HEK293 (cell line): ENCODE results near the gene ITGB1.

Source experiments
- CTCF ChIA-PET: fragments of 350-600 bp; formaldehyde crosslinking; extraction: SDS; loops from one replicate; lab custom pipeline; 2021; ENCODE audit warnings: antibody characterized with exemption; lab: Yijun Ruan, JAX
- POLR2A ChIA-PET: fragments of 300-600 bp; formaldehyde crosslinking; extraction: SDS; loops from one replicate; lab custom pipeline; 2020; ENCODE audit warnings: antibody characterized with exemption, inconsistent platforms; lab: Yijun Ruan, JAX
- H3K27ac ChIP-seq: fragments of 200-500 bp; sonication (Bioruptor generic); 2 replicates; pipeline ENCODE4 v1.5.1; 2014; ENCODE audit warnings: low read depth, low read length, control low read depth, inconsistent platforms; ENCODE audit errors: extremely low read depth
- H3K36me3 ChIP-seq, 2 experiments: fragments of 200-500 bp in 1 of 2; sonication (Bioruptor generic) in 1 of 2; 1 replicate in 1 of 2; 2 replicates in 1 of 2; pipeline ENCODE4 v1.5.1; 2014 to 2017; ENCODE audit warnings: inconsistent platforms in 2 of 2, low read length in 2 of 2; ENCODE audit not compliant: control insufficient read depth in 2 of 2, insufficient read depth in 1 of 2
- H3K4me1 ChIP-seq: fragments of 200-500 bp; sonication (Bioruptor generic); 2 replicates; pipeline ENCODE4 v1.5.1; 2014; ENCODE audit warnings: mild to moderate bottlenecking, low read length, inconsistent platforms; ENCODE audit not compliant: control insufficient read depth, insufficient read depth
- H3K4me3 ChIP-seq: 2 replicates; pipeline ENCODE4 v1.5.1; 2011; ENCODE audit warnings: low read depth, mild to moderate bottlenecking, control low read depth, low read length, moderate library complexity
- H3K9me3 ChIP-seq: fragments of 200-500 bp; sonication (Bioruptor generic); 2 replicates; pipeline ENCODE4 v1.5.1; 2014; ENCODE audit warnings: low read depth, low read length, inconsistent platforms; ENCODE audit not compliant: control insufficient read depth, insufficient read depth
- BCL11A ChIP-seq: fragments of 450-650 bp; formaldehyde crosslinking; IDR thresholded peaks from 2 replicates; pipeline ENCODE4 v1.5.1; 2016; ENCODE audit warnings: low read depth, missing biosample characterization, missing genetic modification characterization
- ELK4 ChIP-seq: IDR thresholded peaks from 2 replicates; pipeline ENCODE4 v1.6.1; 2011; ENCODE audit warnings: mild to moderate bottlenecking, low read depth, low read length, borderline replicate concordance
- GLI2 ChIP-seq: fragments of 450-650 bp; formaldehyde crosslinking; IDR thresholded peaks from 2 replicates; pipeline ENCODE4; 2017; ENCODE audit warnings: missing biosample characterization, missing genetic modification characterization, low read depth, borderline replicate concordance
- INSM2 ChIP-seq: fragments of 450-650 bp; formaldehyde crosslinking; IDR thresholded peaks from 2 replicates; pipeline ENCODE4 v1.5.1; 2016; ENCODE audit warnings: missing biosample characterization, missing genetic modification characterization
- KLF10 ChIP-seq: fragments of 450-650 bp; IDR thresholded peaks from 2 replicates; pipeline ENCODE4 v1.5.1; 2018; ENCODE audit warnings: missing biosample characterization, mild to moderate bottlenecking, missing genetic modification characterization
- KLF16 ChIP-seq: fragments of 450-650 bp; formaldehyde crosslinking; IDR thresholded peaks from 2 replicates; pipeline ENCODE4 v1.5.1; 2017; ENCODE audit warnings: missing biosample characterization, missing genetic modification characterization
- MZF1 ChIP-seq: fragments of 450-650 bp; formaldehyde crosslinking; IDR thresholded peaks from 2 replicates; pipeline ENCODE4 v1.5.1; 2017; ENCODE audit warnings: missing biosample characterization, missing genetic modification characterization, borderline replicate concordance
- PRDM6 ChIP-seq: fragments of 450-650 bp; formaldehyde crosslinking; IDR thresholded peaks from 2 replicates; pipeline ENCODE4 v1.5.1; 2017; ENCODE audit warnings: missing biosample characterization, missing genetic modification characterization
- SCRT2 ChIP-seq: fragments of 450-650 bp; formaldehyde crosslinking; IDR thresholded peaks from 2 replicates; pipeline ENCODE4 v1.5.1; 2016; ENCODE audit warnings: missing biosample characterization, missing genetic modification characterization
- TCF7L2 ChIP-seq: IDR thresholded peaks from 2 replicates; pipeline ENCODE4 v1.6.1; 2011; ENCODE audit warnings: low read depth, mild to moderate bottlenecking, inconsistent platforms, low read length, moderate library complexity, borderline replicate concordance
- WT1 ChIP-seq: fragments of 450-650 bp; formaldehyde crosslinking; IDR thresholded peaks from 2 replicates; pipeline ENCODE4 v1.5.1; 2016; ENCODE audit warnings: missing biosample characterization, missing genetic modification characterization
- ZBTB17 ChIP-seq: fragments of 450-650 bp; formaldehyde crosslinking; IDR thresholded peaks from 2 replicates; pipeline ENCODE4 v1.5.1; 2016; ENCODE audit warnings: missing biosample characterization, missing genetic modification characterization
- ZFP69B ChIP-seq: fragments of 450-650 bp; formaldehyde crosslinking; IDR thresholded peaks from 2 replicates; pipeline ENCODE4 v1.5.1; 2016; ENCODE audit warnings: missing biosample characterization, missing genetic modification characterization
- ZIC2 ChIP-seq: fragments of 450-650 bp; formaldehyde crosslinking; IDR thresholded peaks from 2 replicates; pipeline ENCODE4 v1.5.1; 2016; ENCODE audit warnings: missing biosample characterization, missing genetic modification characterization
- ZNF121 ChIP-seq: fragments of 450-650 bp; formaldehyde crosslinking; IDR thresholded peaks from 2 replicates; pipeline ENCODE4 v1.5.1; 2016; ENCODE audit warnings: missing biosample characterization, missing genetic modification characterization
- ZNF132 ChIP-seq: fragments of 450-650 bp; formaldehyde crosslinking; IDR thresholded peaks from 2 replicates; pipeline ENCODE4 v1.5.1; 2017; ENCODE audit warnings: missing biosample characterization, missing genetic modification characterization, borderline replicate concordance
- ZNF221 ChIP-seq: fragments of 450-650 bp; formaldehyde crosslinking; IDR thresholded peaks from 2 replicates; pipeline ENCODE4 v1.5.1; 2017; ENCODE audit warnings: missing biosample characterization, missing genetic modification characterization, borderline replicate concordance
- ZNF24 ChIP-seq: fragments of 450-650 bp; formaldehyde crosslinking; IDR thresholded peaks from 2 replicates; pipeline ENCODE4 v1.5.1; 2016; ENCODE audit warnings: missing biosample characterization, missing genetic modification characterization
- ZNF311 ChIP-seq: fragments of 450-650 bp; formaldehyde crosslinking; IDR thresholded peaks from 2 replicates; pipeline ENCODE4 v1.5.1; 2017; ENCODE audit warnings: missing biosample characterization, missing genetic modification characterization, borderline replicate concordance
- ZNF37A ChIP-seq: fragments of 450-650 bp; IDR thresholded peaks from 2 replicates; pipeline ENCODE4 v1.5.1; 2018; ENCODE audit warnings: missing biosample characterization, missing genetic modification characterization
- ZNF529 ChIP-seq: fragments of 450-650 bp; formaldehyde crosslinking; IDR thresholded peaks from 2 replicates; pipeline ENCODE4 v1.5.1; 2017; ENCODE audit warnings: missing genetic modification characterization, missing biosample characterization; ENCODE audit not compliant: insufficient replicate concordance
- ZNF580 ChIP-seq: fragments of 450-650 bp; formaldehyde crosslinking; IDR thresholded peaks from 2 replicates; pipeline ENCODE4 v1.5.1; 2016; ENCODE audit warnings: missing biosample characterization, missing genetic modification characterization
- ZNF664 ChIP-seq: fragments of 450-650 bp; formaldehyde crosslinking; IDR thresholded peaks from 2 replicates; pipeline ENCODE4 v1.5.1; 2016; ENCODE audit warnings: missing biosample characterization, missing genetic modification characterization
- ZNF747 ChIP-seq: fragments of 450-650 bp; formaldehyde crosslinking; IDR thresholded peaks from 2 replicates; pipeline ENCODE4 v1.5.1; 2016; ENCODE audit warnings: missing biosample characterization, missing genetic modification characterization
- ZNF768 ChIP-seq: fragments of 450-650 bp; formaldehyde crosslinking; IDR thresholded peaks from 2 replicates; pipeline ENCODE4 v1.5.1; 2018; ENCODE audit warnings: missing biosample characterization, mild to moderate bottlenecking, missing genetic modification characterization
- ZNF830 ChIP-seq: fragments of 450-650 bp; IDR thresholded peaks from 2 replicates; pipeline ENCODE4 v1.5.0; 2018; ENCODE audit warnings: missing biosample characterization, missing genetic modification characterization, low read depth, mild to moderate bottlenecking, moderate library complexity
- ZSCAN23 ChIP-seq: fragments of 450-650 bp; formaldehyde crosslinking; IDR thresholded peaks from 2 replicates; pipeline ENCODE4 v1.5.1; 2016; ENCODE audit warnings: missing biosample characterization, missing genetic modification characterization
- ZSCAN4 ChIP-seq: fragments of 450-650 bp; formaldehyde crosslinking; IDR thresholded peaks from 2 replicates; pipeline ENCODE4 v1.5.1; 2017; ENCODE audit warnings: missing biosample characterization, missing genetic modification characterization

Gene ITGB1

GRCh38 chr10:32982911-32983909, 25.2 kb upstream of the ITGB1 start (continued):
- TF ChIP-seq ELK4 (no peak), KLF10 (tag by site-specific recombination) (no peak), PRDM6 (tag by site-specific recombination) (peak; percentile 28; the same call in 1 of the 2 replicates), MZF1 (tag by site-specific recombination) (no peak), ZNF580 (tag by site-specific recombination) (no peak), SCRT2 (no peak), ZNF830 (no peak), ZNF121 (tag by site-specific recombination) (no peak), WT1 (tag by site-specific recombination) (peak; percentile 38; the same call in 1 of the 2 replicates), INSM2 (no peak)

GRCh38 chr10:32982293-32982709, 24.3 kb upstream of the ITGB1 start:
- no peaks in the 10 kb centered on the region for H3K36me3 ChIP-seq
- H3K9me3 ChIP-seq = no peaks in the 10 kb centered on the region
- ChIA-PET CTCF (interaction anchor here (0.6 to 1.3 kb wide), 3 partner anchors 19 to 81 kb away, joined by 3 to 4 read pairs (median 4); no protein-coding TSS in a partner anchor), POLR2A (interaction anchor here (3.9 kb wide), 1 partner anchor 28 kb away, joined by 44 read pairs; no protein-coding TSS in a partner anchor)
- no peak overlapping the region for H3K27ac ChIP-seq
- H3K4me1 ChIP-seq = no peaks in the 10 kb centered on the region
- H3K4me3 ChIP-seq = no peak overlapping the region
- TF ChIP-seq GLI2 = no peak
- no peak for TF ChIP-seq TCF7L2
- TF ChIP-seq ZSCAN4 (tag by site-specific recombination) = no peak
- TF ChIP-seq ZIC2 = no peak
- peak; percentile 14; the same call in 1 of the 2 replicates for TF ChIP-seq ZNF664
- TF ChIP-seq ZNF768 (tag by site-specific recombination) = no peak
- TF ChIP-seq ZBTB17 (tag by site-specific recombination) = 0 out of 2 replicates have a peak, but pooled peaks have one; percentile 24
- no peak for TF ChIP-seq ZNF221 (tag by site-specific recombination)
- TF ChIP-seq ZNF830 = no peak
- TF ChIP-seq ZNF37A (tag by site-specific recombination) = no peak
- TF ChIP-seq KLF16 (tag by site-specific recombination) = no peak
- no peak for TF ChIP-seq ZNF311 (tag by site-specific recombination)
- TF ChIP-seq ZFP69B (tag by site-specific recombination) = no peak
- no peak for TF ChIP-seq ZNF529 (tag by site-specific recombination)
- no peak for TF ChIP-seq ZNF132 (tag by site-specific recombination)
- no peak for TF ChIP-seq BCL11A
- TF ChIP-seq WT1 (tag by site-specific recombination) = no peak
- TF ChIP-seq ZNF24 (tag by site-specific recombination) = no peak
- no peak for TF ChIP-seq ZNF747 (tag by site-specific recombination)
- no peak for TF ChIP-seq ZSCAN23
